NCI-H345 treated with DMSO at 0.1 percent for 48 hours (cell line): Measurements from ENCODE around the gene CALML4.
"Not testable (repeated sequence)": the region's sequence is repeated elsewhere in the genome, so short reads cannot be mapped to it uniquely, and the experiment has no call there.

Source experiments
- DNase-seq: peaks from one replicate; lab custom pipeline; 2025; ENCODE audit not compliant: unreplicated experiment; lab: John Stamatoyannopoulos, UW

Gene CALML4

DNA sequence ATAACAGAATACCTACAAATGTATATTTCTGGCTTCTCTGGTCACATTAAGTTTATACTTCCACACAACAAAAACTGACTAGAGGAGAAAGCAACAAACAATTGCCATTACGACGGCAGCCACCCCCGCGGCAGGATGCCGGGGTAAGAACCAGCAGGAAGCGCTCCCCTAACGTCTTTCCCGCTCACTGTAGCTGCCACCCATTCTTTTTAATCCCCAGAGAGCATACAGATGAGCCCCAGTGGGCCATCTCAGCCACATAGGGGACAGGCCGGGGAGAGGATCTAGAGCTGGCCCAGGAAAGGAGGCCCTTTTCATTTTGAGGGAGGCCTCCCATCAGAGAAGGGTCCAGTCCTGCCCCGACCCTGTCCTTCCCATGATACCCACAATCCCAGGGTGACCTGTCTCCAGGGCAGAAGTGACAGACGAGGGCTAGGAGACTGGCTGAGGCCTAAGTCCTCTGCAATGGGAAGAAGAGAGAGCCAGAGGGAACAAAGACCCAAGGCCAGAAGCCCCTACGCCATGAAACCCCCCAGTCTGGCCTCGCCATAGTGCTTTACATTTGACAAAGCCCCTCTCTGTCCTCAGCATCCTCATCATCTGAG lies 3.6 kb upstream of the CALML4 start:
- DNase-seq: no peak

DNA sequence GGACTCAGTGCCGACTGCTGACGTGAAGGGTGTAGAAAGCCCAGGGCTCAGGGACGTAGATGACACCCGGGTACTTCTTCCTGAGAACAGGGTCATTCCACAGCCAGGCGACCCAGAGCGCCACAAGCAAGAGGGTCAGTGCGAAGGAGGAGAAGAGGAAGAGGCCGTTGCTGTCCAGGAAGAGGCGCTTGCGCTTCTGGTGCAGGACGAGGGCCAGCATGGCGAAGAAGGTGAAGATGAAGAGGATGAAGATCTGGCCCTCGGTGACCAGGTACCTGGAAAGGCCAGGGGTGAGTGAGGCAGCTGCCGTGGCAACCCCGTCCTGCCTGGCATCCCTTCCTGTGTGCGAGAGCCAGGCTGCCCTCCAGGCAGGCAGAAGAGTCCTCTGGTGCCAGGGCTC lies 3.0 kb upstream of the CALML4 start:
- DNase-seq: no peak

DNA sequence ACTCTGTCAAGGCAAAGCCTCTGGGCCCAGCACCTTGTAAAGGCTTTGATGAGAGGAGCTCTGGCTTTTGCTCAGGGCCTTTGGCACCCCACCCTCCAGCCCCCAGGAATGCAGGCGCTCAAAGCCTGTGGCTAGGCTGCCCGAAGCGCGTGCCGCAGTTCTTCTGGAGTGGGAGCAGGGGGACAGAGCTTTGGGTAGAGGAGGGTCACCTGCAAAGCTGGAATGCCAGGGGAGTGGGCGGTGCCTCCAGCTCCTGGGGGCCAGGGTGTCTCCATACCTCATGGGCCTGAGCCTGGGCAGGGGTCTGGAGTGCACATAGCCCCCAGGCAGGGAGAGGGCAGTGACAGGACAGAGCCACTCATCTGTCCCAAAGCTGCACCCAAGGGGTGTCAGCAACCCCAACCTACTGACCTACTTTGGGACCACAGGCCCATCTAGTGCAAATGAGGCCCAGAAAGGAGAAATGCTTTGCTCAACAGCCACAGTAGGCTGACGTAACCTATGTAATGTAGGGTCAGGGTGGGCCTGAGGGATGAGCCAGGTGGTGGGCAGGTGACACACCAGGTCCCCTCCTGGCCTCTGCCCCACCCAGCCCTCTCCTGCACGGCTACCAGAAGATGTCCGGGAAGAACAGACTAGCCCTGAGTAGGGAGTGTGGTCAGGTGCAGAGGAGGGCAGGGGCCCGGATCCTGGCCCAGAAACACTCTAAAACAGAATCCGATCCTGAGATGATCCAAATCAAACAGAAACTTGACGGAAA lies 2.2 kb upstream of the CALML4 start:
- DNase-seq: no peak

DNA sequence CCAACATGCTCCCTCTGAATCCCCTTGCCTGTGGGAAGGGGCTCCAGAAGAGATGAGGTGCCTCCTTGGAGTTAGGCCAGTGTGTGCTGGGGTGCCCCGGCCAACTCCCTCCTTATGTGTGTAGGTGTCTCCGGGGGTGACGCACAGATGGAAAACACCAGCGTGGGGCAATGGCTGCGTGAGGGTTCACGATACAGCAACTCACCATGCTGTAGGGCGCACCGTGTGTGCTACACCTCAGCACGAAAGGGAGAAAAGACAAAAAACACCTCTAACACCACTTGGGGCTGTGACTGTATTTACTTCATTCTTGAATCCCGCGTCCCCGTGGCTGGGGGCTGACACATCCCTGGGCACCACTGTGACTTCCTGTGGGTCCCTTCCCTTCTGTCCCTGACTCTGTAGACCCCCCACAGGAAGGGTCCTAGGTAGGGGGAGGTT lies 1.6 kb upstream of the CALML4 start:
- no peak for DNase-seq

DNA sequence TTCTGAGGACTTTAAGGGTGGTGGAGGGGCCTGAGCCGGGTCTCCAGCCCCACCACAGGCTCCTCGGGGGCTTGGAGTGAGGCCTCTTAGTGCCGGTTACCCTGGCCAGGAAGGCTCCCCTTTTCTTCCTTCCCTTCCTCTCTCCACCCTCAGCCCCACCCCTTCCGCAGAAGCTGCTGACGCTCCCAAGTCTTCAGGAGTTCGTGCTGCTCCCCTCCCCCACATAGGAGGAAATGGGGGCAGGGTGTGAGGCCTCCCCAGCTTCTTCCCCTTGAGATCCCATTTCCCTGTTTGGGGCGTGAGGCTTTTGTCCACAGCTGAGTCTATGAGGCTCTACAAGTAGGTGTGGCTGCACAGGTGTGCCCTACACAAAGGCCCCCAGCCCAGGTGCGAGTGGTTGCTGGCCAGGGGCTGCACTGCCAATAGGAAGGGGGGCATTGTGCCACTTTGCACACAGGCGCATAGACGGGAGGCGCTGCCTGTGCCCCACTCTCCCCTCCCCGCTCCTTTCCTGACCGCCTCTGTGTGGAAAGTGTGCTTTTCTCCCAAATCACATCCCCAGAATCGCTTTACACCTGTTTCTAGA lies 915 bp upstream of the CALML4 start:
- no peak for DNase-seq

DNA sequence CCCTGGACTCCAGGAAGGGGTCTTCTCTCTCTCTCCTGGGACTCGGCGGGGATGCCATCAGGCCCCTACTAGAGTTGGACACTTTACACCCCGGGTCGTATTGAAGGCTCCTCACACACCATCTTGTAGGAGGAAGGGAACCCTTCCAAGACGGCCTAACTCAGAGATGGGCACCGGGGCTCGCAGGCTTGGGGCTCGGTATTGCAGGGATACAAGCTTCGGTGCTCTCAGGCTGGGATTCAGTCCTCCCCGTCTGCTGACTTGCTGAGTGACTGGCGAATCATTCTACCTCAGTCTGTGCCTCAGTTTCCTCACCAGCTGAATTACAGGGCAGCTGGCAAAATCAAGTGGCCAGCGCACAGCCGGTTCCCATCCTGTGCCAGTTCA lies 419 bp upstream of the CALML4 start:
- DNase-seq: no peak

DNA sequence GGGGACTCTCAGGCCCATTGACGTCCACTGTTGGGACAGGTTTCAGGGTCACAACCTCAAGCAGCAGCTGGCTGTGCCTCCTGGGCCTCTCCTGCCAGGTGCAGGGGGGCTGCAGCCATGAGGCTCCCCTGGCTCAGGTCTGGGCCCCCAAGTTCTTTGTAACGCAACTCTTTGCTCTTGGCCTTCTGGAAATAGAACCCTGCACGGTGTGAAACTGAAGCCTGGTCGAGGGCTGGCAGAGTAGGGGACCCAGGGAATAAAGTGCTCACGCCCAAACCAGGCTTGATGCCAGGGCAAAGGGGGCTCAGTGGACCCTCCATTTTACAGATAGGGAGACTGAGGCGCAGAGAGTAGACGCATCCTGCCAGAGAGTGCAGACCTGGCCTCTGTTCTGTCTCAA lies 771 bp downstream of the CALML4 start:
- DNase-seq: no peak

DNA sequence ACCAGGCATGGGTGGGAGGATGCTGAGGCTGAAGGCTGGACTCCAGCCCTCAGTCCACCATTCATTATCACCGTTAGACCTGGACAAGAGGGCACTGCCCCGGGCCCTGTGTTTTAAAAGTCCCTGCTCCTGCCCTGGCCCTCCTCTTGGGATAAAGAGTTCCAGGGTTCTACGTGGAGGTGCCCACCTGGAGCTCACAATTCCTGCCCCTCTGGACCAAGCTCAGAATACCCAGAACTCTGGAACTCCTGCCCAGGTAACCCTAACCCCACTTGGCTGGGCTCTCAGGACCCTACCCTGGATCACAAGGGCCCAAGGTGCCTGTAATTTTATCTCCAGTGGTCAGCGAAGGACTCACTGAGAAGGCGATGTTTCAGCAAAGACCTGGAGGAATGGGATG lies 1.2 kb downstream of the CALML4 start:
- no peak for DNase-seq

DNA sequence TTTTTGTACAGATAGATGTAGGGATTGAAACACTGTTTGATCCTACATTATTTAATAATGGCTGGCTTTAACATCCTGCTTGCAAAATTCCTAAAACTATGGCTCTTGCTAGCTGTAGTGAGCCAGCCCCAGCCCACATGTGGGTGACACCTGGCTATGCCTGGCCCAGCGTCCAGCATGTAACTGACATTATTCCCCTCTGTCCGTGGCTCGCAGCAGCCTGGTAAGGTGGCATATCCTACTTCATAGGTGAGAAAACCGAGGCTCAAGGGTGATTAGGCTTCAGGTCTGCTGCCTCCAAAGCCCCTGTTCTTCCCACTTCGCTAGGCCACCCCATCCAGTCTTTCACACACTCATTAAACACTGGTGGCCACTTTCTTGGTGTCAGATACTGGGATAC lies 1.6 kb downstream of the CALML4 start:
- DNase-seq: no peak

DNA sequence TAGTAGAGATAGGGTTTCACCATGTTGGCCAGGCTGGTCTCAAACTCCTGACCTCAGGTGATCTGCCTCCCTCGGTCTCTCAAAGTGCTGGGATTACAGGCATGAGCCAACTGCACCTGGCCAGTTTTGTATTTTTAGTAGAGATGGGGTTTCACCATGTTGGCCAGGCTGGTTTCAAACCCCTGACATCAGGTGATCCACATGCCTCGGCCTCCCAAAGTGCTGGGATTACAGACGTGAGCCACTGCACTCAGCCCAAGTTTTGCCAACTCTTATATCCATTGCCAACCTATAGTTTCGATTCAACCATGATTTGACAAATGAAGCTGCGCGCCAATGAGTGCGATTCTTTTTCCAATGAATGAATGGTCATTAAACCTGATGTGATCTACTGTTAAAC lies 2.1 kb downstream of the CALML4 start:
- not testable (repeated sequence) for DNase-seq

DNA sequence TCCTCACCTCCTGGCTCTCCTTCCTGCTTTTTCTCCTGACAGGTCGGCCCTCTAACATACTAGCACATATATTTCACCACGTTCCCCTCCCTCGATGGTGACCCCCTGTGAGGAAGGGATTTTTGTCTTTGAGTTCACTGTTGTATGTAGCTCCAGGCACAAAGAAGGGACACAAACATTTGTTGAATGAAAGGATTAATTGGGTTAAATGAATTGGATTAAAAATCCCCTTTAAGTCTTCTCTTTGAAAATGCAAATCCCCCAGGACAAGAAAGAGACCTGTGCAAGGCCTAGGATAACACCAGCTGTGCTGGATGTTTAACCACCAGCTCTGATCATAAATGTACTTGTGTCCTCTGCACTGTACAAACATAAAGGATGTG lies 3.3 kb downstream of the CALML4 start:
- no peak for DNase-seq

DNA sequence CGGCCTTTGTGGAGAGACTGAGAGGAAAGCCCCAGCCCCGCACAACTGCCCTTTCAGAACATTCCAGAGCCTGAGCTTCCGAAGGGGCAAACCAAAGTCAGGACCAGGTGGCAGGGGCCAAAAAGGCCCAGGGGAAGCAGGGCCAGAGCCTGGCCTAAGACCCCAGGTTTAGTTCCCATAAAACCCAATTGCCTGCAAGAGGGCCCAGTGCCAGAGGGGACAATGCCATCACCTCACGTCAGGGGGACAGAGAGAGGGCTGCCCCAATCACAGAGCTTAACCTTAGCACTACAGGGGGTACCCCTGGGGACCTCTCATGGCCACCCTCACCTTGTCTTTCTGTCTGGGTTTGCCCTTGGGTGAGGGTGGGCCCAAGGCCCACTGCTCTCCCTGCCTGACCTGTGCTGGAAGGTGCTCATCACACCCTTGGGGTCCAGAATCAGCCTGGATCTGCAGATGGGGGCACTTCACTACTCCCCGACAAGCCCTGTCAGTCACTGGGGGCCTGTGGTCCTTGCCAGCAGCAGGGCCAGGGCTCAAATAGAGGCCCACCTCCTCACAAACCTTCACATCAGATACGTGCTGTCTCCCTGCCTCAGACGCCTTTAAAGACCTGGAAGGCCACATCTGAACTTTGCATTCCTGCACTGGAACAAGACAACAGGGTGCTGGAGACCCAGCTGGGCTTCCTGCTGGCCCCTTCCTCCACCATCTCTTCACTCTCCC lies 3.8 kb downstream of the CALML4 start:
- no peak for DNase-seq

DNA sequence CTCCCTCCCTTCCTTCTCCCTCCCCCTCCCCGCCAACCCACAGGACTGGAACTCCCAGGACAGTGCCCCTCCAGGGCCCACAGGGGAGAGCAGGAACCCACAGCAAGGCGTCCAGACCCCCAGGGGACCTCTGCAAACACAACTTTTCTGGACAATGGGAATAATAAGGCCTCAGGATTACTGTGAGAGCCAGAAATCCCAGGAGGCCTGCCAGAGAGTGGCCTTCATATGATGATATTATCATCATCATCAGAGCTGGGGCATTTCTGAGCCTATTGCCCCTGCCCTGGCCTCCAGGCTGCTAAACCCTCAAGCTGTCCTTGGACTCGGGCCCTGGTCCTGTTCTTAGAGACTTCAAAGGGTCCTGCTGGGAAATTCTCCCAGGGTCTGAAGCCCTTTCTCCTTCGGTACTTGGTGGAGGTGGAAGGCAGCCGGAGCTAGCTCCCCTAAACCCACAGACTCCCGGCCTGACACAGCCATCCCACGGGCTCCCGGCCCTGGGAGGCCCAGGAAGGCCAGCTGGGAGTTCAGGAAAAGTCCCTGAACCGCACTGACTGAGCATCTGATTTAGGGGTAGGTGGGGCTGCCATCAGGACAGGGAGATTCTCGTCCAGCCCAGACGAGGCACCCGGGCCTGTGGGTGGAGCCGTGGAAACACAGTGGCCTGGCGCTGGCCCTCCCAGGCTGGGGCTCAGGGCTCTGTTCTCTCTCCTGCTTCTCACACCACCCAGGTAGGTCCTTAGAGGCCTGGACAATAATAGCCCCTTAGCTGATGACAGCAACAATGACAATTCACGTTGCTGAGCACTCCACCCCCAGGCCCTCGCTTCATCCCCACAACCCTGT lies 4.9 kb downstream of the CALML4 start:
- DNase-seq: no peak

DNA sequence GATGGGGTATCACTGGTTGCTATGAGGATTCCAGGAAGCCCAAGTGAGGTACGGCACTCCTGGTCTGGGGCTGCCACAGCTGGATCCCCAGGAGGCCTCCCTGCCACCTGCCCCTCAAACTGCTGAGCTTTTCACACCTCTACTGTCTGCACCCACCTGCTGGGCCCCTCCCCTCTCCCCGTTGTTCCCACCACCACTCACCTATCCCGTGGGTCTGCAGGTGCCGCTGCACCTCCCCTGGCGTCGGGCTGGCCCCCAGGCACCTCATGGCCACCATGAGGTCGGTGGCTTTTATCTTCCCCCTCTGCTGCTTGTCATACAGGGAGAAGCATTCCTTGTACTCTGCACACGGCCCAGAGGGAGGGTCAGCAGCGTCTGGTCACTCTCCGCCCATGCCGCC lies 5.8 kb downstream of the CALML4 start:
- no peak for DNase-seq

DNA sequence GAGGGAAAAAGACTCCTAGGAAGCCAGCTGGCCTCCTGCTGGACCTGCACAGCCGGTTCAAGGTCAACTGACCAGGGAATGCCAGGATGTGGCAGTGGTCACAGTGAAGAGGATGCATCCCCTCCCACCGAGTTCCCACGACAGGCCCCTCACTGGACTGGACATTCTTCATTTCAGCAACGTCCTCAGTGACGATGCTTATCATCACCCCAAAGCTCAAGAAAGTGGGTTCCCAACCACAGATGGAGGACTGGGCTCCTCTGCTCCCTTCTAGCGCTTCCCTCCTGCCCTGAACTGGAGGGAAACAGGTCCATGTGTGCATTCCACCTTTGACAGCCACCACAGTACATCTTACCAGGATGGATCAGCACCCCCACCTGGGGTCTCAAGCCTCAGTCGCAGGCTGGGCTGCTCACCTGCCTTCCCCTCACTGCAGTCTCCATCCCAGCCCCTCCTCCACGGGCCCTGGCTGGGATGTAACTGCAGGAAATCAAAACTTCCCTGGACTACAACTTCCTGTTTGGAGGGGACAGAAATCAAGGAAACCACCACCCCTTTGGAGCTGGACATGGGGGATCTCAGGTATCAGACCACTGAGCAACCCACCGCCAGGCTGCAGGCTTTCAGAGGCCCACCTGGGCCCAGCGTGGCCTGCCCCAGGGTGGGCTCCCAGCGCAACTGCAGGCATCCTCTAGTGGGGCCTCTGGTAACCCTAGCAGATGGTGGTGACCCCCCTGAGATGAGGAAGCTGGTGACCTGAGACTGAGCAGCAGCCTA lies 7.3 kb downstream of the CALML4 start:
- no peak for DNase-seq

DNA sequence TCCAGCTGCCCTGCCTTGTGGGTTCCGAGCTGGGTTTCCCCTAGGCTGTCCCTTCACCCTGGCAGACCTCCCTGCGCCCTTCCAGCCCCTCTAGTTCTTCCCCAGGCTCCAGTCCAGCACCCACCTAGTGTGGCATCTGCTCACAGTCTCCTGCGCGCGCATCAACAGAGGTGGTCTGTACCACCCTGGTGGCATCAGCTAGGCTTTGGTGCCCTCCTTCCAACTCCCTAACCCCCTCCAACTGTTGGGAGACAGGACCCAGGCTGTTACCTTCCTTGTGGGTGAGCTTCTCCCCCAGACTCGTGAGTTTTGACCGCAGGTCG lies 8.0 kb downstream of the CALML4 start:
- DNase-seq: no peak

DNA sequence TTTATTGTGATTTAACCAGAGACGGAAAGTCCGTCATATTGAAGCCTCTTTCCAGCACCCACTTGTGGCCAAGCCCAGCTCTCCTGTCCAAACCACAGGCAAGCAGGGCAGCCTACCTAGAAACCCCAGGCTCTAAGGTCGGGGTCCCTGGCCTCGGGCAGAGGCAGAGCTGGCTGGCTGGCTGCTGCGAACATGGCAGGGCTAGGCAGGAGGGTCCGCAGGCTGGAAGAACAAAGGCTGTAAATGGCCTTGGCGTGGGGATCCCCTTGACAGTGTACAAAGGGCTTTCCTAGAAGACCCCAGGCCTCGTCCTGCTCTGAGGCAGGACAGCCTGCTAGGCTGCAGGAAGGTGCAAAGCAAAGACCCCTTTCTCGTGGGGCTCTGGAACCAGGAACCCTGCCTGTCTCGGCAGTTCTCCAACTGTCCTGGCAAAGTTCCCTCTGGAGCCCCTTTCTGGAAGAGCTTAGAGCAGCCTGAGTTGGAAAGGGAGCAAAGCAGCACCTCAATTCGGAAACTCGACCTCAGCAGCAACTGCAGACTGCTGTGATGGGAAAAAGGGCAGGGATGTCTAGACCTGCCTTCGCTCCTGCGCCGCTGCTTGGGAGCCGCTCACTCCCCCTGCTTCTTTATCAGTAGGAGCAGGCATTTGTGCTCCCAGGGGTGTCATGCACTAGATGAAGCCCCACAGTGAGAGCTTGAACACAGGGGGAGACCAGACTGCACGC lies 8.5 kb downstream of the CALML4 start:
- DNase-seq: no peak

DNA sequence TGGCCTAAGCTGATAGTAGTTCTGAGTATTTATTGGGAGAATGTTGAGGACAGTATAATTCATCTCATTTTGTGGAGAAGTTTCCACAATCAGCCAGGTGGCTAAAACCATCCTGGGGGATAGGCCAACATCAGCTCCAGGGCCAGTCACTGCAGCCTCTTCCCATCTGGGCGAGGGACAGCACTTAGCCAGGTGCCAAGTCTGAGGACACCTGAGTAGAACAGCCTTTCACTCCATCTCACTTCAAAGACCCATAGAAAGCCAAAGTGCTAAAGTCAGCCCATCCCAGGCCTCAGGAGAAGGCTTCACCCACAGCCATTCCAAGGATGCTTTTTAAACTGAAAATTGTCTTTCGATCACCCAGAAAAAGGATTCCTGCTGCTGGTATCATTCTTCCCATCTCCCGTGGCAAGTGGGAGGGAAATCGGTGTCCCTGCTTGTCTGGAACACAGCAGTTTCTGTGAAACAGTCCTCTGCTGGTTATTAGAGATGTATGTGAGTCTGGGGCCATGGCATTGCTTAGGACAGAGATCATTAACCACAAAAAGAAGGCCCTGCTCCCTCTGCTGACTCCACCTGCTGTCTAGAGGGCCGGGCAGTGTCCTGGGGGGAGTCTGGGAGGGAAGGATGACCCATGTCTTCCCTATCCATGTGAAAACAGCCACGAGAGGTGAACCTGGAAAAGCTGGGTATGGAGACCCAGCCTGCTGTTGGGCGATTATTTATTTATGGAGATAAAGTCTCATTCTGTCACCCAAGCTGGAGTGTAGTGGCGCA lies 9.6 kb downstream of the CALML4 start:
- no peak for DNase-seq
